ENCODE data around the gene G6PC1. TPM values are rescaled to one million over a fixed set of nuclear protein-coding genes. Genes with fewer than 3 reads are reported as not detected.

G6PC1 gene
- total RNA-seq, 1 donor from 2014 or later, result not detected

- no peaks in the 10 kb centered on the region for H3K27me3 Mint-ChIP-seq (ENCODE audit: low read depth)
- no peak overlapping the region for H3K27ac Mint-ChIP-seq
- no peak for TF ChIP-seq CTCF (IDR thresholded peaks at IDR 0.05; ENCODE audit: unreplicated experiment)
- no peaks in the 10 kb centered on the region for H3K36me3 Mint-ChIP-seq
- no peak for DNase-seq (ENCODE audit: low spot score in 2 of 2, unreplicated experiment in 2 of 2)
- H3K4me1 Mint-ChIP-seq, result peaks cover 20% of the 10 kb centered on the region
- no peak overlapping the region for H3K4me3 Mint-ChIP-seq
- no peaks in the 10 kb centered on the region for H3K9me3 Mint-ChIP-seq
Measured at GRCh38 chr17:42924891-42925290, 24.3 kb downstream of the G6PC1 start.

DNA sequence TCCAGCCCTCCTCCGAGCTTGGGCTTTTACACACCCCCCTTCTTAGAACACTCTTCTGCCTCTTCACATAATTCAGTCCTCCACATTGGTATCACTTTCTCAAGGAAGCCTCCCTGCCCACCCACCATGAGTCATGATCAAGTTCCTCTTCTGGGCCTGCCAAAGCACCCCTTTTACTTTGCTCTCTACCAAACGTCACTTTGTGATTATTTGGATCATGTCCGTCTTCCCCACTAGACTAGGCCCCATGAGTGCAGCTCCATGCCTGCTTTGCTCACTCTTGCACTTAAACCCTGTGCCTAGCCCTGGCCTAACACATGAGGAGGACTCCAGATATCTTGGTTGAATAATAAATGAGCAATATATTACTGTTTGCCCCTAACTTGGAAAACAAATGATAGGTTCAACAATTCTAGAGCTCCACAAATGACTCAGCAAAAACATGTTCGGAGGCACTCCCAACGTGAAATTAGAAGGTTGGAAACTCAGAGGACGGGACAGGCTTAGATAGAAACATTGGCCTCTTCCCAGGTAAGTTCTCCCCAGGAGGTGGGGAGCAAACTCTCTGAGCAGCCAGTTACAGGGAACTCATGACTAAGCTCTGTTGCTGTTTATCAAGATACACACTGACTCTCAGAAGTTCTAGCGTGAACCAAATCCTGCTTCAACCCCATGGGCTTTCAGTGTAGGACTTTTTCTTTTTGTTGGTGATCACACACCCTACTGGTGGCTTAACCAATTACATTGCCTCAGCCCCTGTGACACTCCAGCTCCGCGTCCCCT lies 28.3 kb downstream of the G6PC1 start:
- H3K4me3 Mint-ChIP-seq, result no peak overlapping the region
- no peak for DNase-seq (ENCODE audit: low spot score in 2 of 2, unreplicated experiment in 2 of 2)
- peaks cover 7% of the 10 kb centered on the region for H3K27me3 Mint-ChIP-seq (ENCODE audit: low read depth)
- no peaks in the 10 kb centered on the region for H3K4me1 Mint-ChIP-seq
- no peaks in the 10 kb centered on the region for H3K9me3 Mint-ChIP-seq
- TF ChIP-seq CTCF (IDR thresholded peaks at IDR 0.05; ENCODE audit: unreplicated experiment), result peak; percentile 55
- H3K36me3 Mint-ChIP-seq, result no peaks in the 10 kb centered on the region
- H3K27ac Mint-ChIP-seq, result no peak overlapping the region

DNA sequence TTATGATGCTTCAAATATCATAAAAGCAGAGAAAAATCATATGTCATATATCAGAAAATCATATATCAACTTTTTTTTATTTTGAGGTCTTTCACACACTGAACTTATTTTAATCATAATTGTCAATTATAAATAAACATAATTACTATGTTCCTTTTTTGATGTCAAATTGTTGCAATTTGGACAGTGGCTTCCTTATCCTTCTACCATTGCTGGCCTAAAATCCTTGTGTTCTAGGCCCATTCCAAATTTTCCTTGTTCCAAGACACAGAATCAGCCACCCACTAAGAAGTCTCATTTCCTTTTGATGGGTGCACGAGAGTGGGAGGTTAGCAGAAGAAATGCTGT lies 28.9 kb downstream of the G6PC1 start:
- TF ChIP-seq CTCF (IDR thresholded peaks at IDR 0.05; ENCODE audit: unreplicated experiment), result no peak
- H3K36me3 Mint-ChIP-seq, result no peaks in the 10 kb centered on the region
- no peak overlapping the region for H3K27ac Mint-ChIP-seq
- no peak overlapping the region for H3K4me3 Mint-ChIP-seq
- no peaks in the 10 kb centered on the region for H3K4me1 Mint-ChIP-seq
- H3K27me3 Mint-ChIP-seq (ENCODE audit: low read depth), result peaks cover 11% of the 10 kb centered on the region
- no peaks in the 10 kb centered on the region for H3K9me3 Mint-ChIP-seq
- DNase-seq (ENCODE audit: low spot score in 2 of 2, unreplicated experiment in 2 of 2), result no peak

- DNase-seq (ENCODE audit: low spot score in 2 of 2, unreplicated experiment in 2 of 2), result peak in 1 of 2 experiments; percentile 48
- TF ChIP-seq CTCF (IDR thresholded peaks at IDR 0.05; ENCODE audit: unreplicated experiment), result no peak
- H3K36me3 Mint-ChIP-seq, result no peaks in the 10 kb centered on the region
- H3K4me1 Mint-ChIP-seq, result no peaks in the 10 kb centered on the region
- no peak overlapping the region for H3K27ac Mint-ChIP-seq
- no peaks in the 10 kb centered on the region for H3K9me3 Mint-ChIP-seq
- H3K27me3 Mint-ChIP-seq (ENCODE audit: low read depth), result peaks cover 13% of the 10 kb centered on the region
- H3K4me3 Mint-ChIP-seq, result no peak overlapping the region
Measured at GRCh38 chr17:42937712-42938596, 37.4 kb downstream of the G6PC1 start.

GRCh38 chr17:42944211-42944610 lies 43.6 kb downstream of the G6PC1 start:
- Mint-ChIP-seq H3K4me3 (no peak overlapping the region), H3K4me1 (no peaks in the 10 kb centered on the region), H3K27ac (no peak overlapping the region), H3K27me3 (ENCODE audit: low read depth) (peaks cover 2% of the 10 kb centered on the region), H3K36me3 (peaks cover 5% of the 10 kb centered on the region), H3K9me3 (no peaks in the 10 kb centered on the region)
- TF ChIP-seq CTCF (IDR thresholded peaks at IDR 0.05; ENCODE audit: unreplicated experiment), result no peak
- DNase-seq (ENCODE audit: low spot score in 2 of 2, unreplicated experiment in 2 of 2), result no peak
